NCI-H446 (cell line): ENCODE results near the gene WDR35.

Source experiments
- DNase-seq, 2 experiments: peaks; one replicate each; lab custom pipeline; 2025; lab: John Stamatoyannopoulos, UW

The WDR35 gene

DNA sequence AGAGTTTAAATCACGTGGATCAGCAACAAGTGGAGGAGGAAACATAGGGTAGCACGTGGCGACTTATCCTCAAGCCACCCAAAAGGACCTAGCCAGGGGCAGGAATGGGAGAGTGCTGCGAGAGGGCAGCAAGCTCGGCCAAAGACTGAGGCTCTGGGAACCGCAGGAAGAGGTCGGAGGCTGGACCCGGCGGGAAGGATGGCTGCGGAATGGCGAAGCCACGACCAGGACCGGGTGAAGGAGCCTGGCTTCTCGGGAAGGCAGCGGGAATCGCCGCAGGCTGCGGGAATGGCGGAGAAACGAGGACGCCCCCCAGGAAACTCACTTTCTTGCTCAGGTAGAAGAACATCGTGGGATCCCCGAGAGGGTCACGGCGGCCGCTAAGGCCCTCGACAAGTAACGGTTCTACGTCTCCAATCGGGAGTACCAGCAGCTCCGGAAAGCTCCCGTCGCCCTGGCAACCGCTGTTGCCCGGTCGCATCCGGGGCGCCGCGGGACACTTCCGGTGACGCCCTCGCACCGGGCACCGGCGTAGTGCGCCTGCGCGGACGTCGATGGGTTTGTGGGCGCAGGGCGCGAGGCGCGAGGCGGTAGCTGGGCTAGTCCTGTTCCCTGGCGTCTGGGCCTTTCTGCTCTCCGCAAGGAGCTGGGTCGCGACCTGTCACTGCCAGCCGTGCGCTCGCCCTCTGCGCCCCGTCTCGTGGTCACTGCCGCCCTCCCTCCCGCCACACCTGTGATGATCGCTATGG is at the start of gene WDR35:
Gene WDR35 (minus strand): TSS at position 439 of the 749 bp plus-strand sequence. CDS start 90 bp downstream, at position 349.
- peak; percentile 85 to 95 for DNase-seq

DNA sequence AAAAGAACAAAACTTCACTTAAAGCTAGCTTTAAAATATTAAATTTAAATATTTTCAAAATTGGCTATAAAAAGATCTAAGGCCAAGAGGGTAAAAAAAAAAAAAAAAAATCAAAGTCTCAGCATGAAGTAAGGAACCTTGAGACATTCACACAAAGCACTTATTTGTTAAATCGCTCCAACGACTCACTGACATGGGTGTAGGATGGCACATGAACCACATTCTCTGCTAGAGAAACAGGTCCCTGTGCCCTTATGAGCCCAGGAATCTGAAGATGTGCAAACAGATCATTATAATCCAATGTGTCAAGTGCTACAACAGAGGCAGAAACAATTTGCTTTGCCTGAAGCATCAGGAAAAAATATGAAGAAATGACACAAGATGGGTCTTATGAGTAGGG is 47.8 kb upstream of the WDR35 start:
- DNase-seq: no peak

GRCh38 chr2:20035955-20036666 is 46.2 kb upstream of the WDR35 start:
- no peak for DNase-seq

- no peak for DNase-seq
Observed at GRCh38 chr2:20034821-20035220, 44.9 kb upstream of the WDR35 start.

GRCh38 chr2:20034218-20034617 is 44.3 kb upstream of the WDR35 start:
- DNase-seq: no peak

GRCh38 chr2:20033322-20033721 is 43.4 kb upstream of the WDR35 start:
- DNase-seq: no peak

DNA sequence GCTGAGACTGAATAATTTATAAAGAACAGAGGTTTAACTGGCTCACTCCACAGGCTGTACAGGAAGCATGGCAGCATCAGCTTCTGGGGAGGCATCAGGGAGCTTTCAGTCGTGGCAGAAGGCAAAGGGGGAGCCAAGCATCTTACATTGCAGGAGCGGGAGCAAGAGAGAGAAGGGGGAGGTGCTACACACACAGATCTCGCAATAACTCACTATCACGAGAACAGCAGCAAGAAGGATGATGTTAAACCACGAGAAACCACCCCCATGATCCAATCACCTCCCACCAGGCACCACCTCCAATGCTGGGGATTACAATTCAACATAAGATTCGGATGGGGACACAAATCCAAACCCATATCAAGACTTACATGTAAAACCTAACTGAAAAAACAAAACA is 40.3 kb upstream of the WDR35 start:
- no peak for DNase-seq

- no peak for DNase-seq
Observed at GRCh38 chr2:20027705-20028434, 38.0 kb upstream of the WDR35 start.

- DNase-seq: no peak
Observed at GRCh38 chr2:20027260-20027677, 37.4 kb upstream of the WDR35 start.

- no peak for DNase-seq
Observed at GRCh38 chr2:20025065-20025786, 35.3 kb upstream of the WDR35 start.

- no peak for DNase-seq
Observed at GRCh38 chr2:20023688-20024087, 33.8 kb upstream of the WDR35 start.

DNA sequence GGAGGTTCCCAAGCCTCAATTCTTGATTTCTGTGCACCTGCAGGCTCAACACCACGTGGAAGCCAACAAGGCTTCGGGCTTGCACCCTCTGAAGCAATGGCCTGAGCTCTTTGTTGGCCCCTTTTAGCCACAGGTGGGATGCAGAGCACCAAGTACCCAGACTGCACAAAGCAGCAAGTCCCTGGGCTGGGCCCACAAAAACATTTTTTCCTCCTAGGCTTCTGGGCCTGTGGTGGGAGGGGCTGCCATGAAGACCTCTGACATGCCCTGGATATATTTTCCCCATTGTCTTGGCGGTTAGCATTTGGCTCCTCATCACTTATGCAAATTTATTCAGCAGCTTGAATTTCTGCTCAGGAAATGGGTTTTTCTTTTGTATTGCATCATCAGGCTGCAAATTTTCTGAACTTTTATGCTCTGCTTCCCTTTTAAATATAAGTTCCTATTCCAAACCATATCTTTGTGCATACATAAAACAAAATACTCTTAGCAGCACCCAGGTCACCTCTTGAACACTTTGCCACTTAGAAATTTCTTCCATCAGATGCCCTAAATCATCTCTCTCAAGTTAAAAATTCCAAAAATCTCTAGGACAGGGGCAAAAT is 31.6 kb upstream of the WDR35 start:
- DNase-seq: no peak

- no peak for DNase-seq
Observed at GRCh38 chr2:20019747-20020146, 29.8 kb upstream of the WDR35 start.

GRCh38 chr2:20018601-20019152 is 28.8 kb upstream of the WDR35 start:
- no peak for DNase-seq

- DNase-seq: no peak
Observed at GRCh38 chr2:20016346-20016745, 26.4 kb upstream of the WDR35 start.

- peak; percentile 48 to 65 for DNase-seq
Observed at GRCh38 chr2:20015482-20016083, 25.7 kb upstream of the WDR35 start.

DNA sequence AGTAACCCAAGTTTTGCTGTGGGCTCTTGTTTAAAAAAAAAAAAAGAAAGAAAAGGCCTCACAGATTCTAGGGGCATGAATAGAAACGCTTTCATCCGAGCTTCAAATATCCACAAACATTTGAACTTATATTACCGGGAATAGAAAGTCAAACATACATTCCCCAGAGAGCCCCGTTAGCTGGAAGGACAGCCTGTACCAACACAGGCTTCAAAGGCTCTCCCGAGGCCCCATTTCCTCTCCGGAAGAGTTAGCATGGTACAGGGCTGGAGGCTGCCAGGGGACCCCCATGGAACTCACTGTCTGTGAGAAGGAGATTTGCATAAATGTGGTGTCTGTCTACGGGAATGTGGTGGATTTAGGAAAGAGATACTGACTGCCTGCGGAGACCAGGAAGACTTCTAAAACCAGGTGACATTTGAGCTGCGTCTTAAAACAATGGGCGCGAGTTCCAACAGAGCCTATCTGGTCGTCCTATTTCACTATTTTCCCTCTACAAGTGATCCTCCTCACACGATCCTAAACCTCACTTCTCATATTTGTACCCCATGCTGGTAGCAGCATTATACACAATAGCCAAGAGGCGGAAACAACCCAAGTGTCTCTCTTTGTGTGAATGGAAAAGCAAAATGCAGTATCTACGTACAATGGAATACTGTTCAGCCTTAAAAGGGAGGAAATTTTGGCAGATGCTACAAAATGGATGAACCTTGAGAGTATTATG is 23.4 kb upstream of the WDR35 start:
- no peak for DNase-seq

DNA sequence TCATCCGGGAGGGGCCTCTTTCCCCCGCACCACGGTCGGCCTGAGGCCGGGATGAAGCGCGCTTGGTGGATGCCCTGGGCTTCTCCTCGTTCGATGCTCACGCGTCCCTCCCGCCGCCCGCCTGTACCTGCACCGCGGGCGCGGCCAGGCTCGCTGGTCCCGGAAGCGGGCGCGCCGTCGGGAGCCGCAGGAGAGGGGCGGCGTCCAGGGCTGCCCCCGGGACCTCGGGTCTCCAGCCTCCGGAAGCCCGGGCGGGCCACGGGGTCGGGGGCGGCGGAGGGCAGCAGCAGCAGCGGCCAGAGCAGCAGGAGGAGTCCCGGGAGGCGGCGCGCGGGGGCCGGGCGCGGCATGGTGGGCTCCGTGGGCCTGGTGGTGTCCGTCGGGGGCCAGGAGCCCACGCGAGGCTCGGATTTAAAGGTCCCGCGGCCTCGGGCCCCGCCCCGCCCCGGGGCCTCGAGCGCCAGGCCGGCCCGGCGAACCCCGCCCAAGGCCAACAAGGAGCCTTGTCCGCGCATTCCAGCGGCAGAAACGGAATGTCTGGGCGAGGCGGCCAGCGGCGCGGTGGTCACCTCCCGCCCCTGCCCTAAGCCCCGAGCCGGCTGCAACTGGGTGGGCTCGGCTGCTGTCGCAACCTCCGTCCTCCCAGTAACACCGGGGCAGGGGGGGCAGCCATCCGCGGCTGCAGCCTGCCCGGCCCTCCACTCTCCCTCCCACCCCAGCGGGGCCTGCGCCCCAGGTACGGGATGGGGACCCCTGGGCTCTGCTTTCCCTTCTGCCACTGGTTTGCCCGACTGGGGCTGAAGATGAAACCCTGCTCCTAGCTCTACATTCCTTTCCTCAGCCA is 22.6 kb upstream of the WDR35 start, which contains the start of gene MATN3:
Gene MATN3 (minus strand): TSS at position 387 of the 844 bp plus-strand sequence. CDS start 37 bp downstream, at position 350.
- DNase-seq: no peak

- no peak for DNase-seq
Observed at GRCh38 chr2:20012032-20012281, 22.1 kb upstream of the WDR35 start.
